Hepatocyte (in vitro differentiated cells): ENCODE data around the gene KLHL3.

Experiments used
- EZH2 ChIP-seq: fragments of 200-600 bp; sonication (generic); IDR thresholded peaks from 2 replicates; pipeline ENCODE4 v1.6.1; 2016; ENCODE audit warnings: antibody characterized with exemption, mild to moderate bottlenecking, borderline replicate concordance
- EZH2phosphoT487 ChIP-seq: fragments of 200-600 bp; sonication (generic); IDR thresholded peaks from one replicate; pipeline ENCODE4 v1.6.1; 2018; ENCODE audit warnings: antibody characterized with exemption, mild to moderate bottlenecking, low read depth, moderate library complexity; ENCODE audit not compliant: unreplicated experiment, severe bottlenecking
- TF ChIP-seq, protein P1 (sequence below): fragments of 200-600 bp; sonication (generic); IDR thresholded peaks from 2 replicates; pipeline ENCODE4 v1.5.1; 2016; ENCODE audit warnings: antibody characterized with exemption, mild to moderate bottlenecking; ENCODE audit not compliant: poor library complexity

DNA sequence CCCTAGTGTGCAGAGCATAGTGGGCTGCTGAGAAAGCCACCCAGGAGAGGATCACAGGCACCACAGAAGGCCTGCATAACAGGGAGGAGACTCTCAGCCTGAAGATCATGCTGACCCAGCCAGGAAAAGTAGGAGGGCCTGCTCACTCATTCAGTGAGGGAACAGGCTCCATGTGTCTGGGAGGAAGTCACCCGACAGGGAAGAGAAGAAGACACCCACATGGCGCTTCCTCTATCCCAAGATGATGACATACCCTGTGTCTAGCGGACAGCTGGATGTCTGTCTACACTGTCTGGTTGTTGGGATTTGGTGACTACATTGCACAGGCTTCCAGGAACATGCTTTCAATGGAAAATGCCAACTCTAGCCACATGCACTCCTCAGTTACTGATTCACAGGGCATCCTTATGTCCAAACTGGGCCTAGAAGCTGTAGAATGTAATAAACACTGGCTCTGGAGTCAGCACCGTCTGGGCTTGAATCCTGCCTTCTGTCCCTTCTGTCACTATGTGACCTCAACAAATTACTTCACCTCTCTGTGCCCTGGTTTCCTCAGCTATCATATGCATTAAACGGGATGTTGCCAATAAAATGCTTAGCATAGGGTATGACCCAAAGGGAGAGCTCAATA is 47.6 kb downstream of the KLHL3 start:
- no peak for TF ChIP-seq EZH2
- TF ChIP-seq, protein P1, sequence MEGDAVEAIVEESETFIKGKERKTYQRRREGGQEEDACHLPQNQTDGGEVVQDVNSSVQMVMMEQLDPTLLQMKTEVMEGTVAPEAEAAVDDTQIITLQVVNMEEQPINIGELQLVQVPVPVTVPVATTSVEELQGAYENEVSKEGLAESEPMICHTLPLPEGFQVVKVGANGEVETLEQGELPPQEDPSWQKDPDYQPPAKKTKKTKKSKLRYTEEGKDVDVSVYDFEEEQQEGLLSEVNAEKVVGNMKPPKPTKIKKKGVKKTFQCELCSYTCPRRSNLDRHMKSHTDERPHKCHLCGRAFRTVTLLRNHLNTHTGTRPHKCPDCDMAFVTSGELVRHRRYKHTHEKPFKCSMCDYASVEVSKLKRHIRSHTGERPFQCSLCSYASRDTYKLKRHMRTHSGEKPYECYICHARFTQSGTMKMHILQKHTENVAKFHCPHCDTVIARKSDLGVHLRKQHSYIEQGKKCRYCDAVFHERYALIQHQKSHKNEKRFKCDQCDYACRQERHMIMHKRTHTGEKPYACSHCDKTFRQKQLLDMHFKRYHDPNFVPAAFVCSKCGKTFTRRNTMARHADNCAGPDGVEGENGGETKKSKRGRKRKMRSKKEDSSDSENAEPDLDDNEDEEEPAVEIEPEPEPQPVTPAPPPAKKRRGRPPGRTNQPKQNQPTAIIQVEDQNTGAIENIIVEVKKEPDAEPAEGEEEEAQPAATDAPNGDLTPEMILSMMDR: no peak
- no peak for TF ChIP-seq EZH2phosphoT487
